B cell (primary cell): Measurements from ENCODE around the gene EIF2S1.
"Not testable (repeated sequence)": the region's sequence is repeated elsewhere in the genome, so short reads cannot be mapped to it uniquely, and the experiment has no call there.

Source experiments
- EZH2 ChIP-seq: IDR thresholded peaks from 2 replicates; pipeline ENCODE4 v1.6.1; 2012; ENCODE audit warnings: borderline replicate concordance, low read depth, mild to moderate bottlenecking, moderate library complexity, low read length; ENCODE audit not compliant: insufficient read depth, poor library complexity, severe bottlenecking
- TF ChIP-seq, protein P1 (sequence below): fragments of 200-600 bp; IDR thresholded peaks from one replicate; pipeline ENCODE4 v1.8.0; 2022; ENCODE audit warnings: antibody characterized with exemption, mild to moderate bottlenecking

DNA sequence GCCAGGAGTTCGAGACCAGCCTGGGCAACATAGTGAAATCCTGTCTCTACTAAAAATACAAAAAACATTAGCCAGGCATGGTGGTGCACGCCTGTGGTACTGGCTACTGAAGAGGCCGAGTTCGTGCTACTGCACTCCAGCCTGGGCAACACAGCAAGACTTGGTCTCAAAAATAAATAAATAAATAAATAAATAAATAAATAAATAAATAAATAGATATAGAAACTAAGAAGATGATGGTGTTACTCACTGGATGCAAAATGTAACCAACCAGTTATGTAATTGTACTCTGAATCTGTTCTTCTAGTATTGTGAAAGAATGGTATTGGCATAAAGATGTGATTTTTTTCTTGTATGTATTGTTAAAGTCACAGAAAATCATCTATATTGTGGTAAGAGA, 30.5 kb upstream of the EIF2S1 start:
- TF ChIP-seq, protein P1, sequence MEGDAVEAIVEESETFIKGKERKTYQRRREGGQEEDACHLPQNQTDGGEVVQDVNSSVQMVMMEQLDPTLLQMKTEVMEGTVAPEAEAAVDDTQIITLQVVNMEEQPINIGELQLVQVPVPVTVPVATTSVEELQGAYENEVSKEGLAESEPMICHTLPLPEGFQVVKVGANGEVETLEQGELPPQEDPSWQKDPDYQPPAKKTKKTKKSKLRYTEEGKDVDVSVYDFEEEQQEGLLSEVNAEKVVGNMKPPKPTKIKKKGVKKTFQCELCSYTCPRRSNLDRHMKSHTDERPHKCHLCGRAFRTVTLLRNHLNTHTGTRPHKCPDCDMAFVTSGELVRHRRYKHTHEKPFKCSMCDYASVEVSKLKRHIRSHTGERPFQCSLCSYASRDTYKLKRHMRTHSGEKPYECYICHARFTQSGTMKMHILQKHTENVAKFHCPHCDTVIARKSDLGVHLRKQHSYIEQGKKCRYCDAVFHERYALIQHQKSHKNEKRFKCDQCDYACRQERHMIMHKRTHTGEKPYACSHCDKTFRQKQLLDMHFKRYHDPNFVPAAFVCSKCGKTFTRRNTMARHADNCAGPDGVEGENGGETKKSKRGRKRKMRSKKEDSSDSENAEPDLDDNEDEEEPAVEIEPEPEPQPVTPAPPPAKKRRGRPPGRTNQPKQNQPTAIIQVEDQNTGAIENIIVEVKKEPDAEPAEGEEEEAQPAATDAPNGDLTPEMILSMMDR, result not testable (repeated sequence)
- not testable (repeated sequence) for TF ChIP-seq EZH2
